ENCODE results near the gene SEC16B.

Gene SEC16B

GRCh38 chr1:177905686-177906085 is 64.2 kb downstream of the SEC16B start:
- no peak for DNase-seq

- no peak for DNase-seq
Measured at GRCh38 chr1:177902266-177902665, 67.6 kb downstream of the SEC16B start.

DNA sequence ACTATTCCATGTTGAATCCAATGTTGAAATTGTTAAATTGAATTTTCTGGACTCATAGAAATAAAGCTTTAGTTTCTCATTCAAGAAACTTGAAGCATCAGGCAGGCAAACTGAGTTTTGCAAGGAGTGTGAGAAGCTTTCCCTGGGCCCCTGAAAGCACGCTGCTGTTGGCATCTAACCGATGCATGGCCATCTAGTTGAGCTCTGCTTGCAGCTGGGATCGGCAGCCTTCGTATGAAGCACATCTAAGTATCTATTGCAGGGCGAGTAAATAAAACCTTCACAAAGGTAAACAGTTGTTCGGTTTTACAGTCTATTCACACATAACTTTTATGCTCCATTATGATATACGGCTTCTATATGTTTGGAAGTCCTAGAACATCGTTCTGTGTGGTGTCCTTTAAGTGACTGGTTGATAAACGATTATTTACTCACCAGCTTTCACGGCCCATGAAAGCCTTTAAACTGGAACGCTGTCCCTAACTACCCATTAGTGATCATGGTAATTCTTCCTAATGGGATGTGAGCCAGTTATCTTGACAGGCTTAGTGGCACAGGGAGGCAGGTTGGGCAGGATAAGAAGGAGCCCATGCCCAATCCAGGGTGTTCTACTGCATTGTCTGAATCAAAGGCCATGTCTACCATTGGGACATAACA is 71.7 kb downstream of the SEC16B start:
- no peak for DNase-seq

- no peak for DNase-seq
Measured at GRCh38 chr1:177897281-177897997, 72.4 kb downstream of the SEC16B start.

All from CD4-positive, alpha-beta T cell treated with Interleukin-6 for 4 hours (primary cell).